Motor neuron (in vitro differentiated cells): ENCODE results near the gene KCNH1. TPM values are rescaled to one million over a fixed set of nuclear protein-coding genes. Genes with fewer than 3 reads are reported as not detected.

Experiments
- ATAC-seq, 8 experiments: fragments of 200-7000 bp; cut with Tn5 transposase; replicated peaks in 6 of 8; 2 replicates each; pipeline ENCODE4 v1.8.0; 2021; ENCODE audit warnings: mild to moderate bottlenecking in 8 of 8, moderate library complexity in 8 of 8
- H3K27ac ChIP-seq, 2 donors: fragments of 250-450 bp; sonication (Bioruptor Pico); 2 replicates each; pipeline ENCODE4 v1.9.0; 2021; ENCODE audit warnings: antibody characterized with exemption in 2 of 2, mild to moderate bottlenecking in 2 of 2, moderate library complexity in 1 of 2
- H3K4me1 ChIP-seq, 2 donors: fragments of 250-450 bp; sonication (Bioruptor Pico); replicated peaks in 1 of 2; 2 replicates each; pipeline ENCODE4 v1.6.1; 2021; ENCODE audit warnings: antibody characterized with exemption in 2 of 2, mild to moderate bottlenecking in 2 of 2, moderate library complexity in 1 of 2
- H3K4me3 ChIP-seq, 5 donors: fragments of 250-450 bp; sonication (Bioruptor Pico); 2 replicates each; pipeline ENCODE4 v1.9.0; 2021; ENCODE audit warnings: antibody characterized with exemption in 5 of 5, mild to moderate bottlenecking in 5 of 5, moderate library complexity in 4 of 5
- WGBS, 10 experiments: fragments of 450-650 bp; shearing (Covaris generic); methylation state at CpG; one replicate each; pipeline ENCODE4 v1.0.0; 2022; 5-methylcytosine and 5-hydroxymethylcytosine counted together
- in situ Hi-C, 9 experiments: fragments of 400-800 bp; cut with MboI; loops; one replicate each; pipeline ENCODE4 v1.15.0; 2021; ENCODE audit warnings: low sequenced_read_pairs in 9 of 9, low pct_unique_long_range_greater_than_20kb in 2 of 9; ENCODE audit not compliant: unreplicated experiment in 9 of 9
- total RNA-seq, 8 experiments: library from RNA; unstranded; fragments of 300-600 nt; gene quantifications; 2 replicates each; pipeline versions ENCODE4 v1.2.3 to v1.2.4, GENCODE V29; 2022

Gene KCNH1
- total RNA-seq, 8 experiments from 2014 or later = 1.2 to 22.5 (median 6.2) TPM

DNA sequence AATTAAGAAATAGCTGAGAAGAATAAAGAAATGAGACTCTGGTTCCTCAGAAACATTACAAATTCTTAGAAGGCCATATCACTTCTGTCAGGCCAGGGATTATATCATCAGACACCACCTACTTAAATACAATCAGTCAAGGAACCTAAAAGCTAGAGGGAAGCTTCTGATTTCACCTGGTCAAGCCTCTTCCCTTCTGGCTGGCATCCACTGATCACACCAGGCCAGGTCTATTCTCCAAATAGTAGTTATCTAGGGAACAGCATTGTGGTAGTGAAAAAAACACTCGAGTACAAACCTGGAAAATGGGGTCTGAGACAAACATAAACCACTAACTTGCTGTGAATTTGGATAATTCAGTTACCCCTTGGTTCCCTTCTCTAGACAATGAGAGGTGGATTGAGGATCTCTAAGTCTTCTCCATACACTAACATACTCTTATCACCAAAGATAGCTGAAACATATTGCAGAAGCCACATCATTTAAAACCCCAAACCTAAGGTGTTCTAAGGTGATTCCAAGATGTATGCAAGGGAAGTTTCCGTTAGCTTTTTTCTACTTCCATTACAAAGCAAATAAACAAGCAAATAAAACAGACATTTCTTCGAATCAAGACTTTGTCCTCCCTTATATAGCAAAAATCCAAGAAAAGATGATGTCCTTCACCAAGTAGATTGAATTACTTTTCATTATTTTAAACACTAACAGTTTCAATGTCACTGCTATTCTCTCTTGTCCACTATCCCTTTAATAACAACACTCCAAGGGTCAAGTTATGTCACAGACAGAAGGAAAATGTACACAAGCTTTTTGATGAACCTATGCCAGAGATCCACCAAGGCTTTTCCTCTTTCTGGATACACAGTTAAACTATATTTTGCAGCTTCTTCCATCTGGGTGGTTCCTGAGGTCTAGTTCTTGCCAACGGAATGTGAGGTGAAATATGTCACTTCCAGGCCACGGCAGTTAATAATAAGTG, 212.9 kb downstream of the KCNH1 start:
- peaks cover 0 to 3% of the 10 kb centered on the region in 2 donors for H3K4me1 ChIP-seq
- 0 to 89% (median 72%) methylated on average over 1 to 5 of the region's 5 CpGs for WGBS, 10 experiments
- no peak for ATAC-seq
- in situ Hi-C loops = loop anchor here in 1 of 9 experiments (25.0 kb wide), 1 partner anchor 334 kb away; no protein-coding TSS in a partner anchor
- no peak overlapping the region for H3K27ac ChIP-seq
- no peak overlapping the region for H3K4me3 ChIP-seq

DNA sequence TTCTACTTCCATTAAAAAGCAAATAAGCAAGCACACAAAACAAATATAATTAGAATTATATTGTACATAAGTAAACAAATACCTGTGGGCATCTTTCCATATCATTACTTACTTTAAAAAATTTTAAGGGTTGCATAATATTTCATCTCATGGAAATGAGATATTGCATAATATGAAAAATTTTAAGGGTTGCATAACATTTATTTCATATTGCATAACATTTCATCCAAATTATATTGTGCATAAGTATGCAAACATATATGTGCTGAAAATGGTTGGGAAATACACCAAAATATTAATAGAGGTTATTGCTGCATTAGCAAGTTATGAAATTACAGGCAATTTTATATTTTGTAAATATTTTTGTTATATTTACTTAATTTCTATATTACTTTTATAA, 213.7 kb downstream of the KCNH1 start:
- Histone ChIP-seq H3K4me1 (peaks cover 3% of the 10 kb centered on the region in 2 donors), H3K4me3 (no peak overlapping the region), H3K27ac (no peak overlapping the region)
- ATAC-seq = no peak
- in situ Hi-C loops = loop anchor here in 1 of 9 experiments (25.0 kb wide), 1 partner anchor 333 kb away; no protein-coding TSS in a partner anchor

DNA sequence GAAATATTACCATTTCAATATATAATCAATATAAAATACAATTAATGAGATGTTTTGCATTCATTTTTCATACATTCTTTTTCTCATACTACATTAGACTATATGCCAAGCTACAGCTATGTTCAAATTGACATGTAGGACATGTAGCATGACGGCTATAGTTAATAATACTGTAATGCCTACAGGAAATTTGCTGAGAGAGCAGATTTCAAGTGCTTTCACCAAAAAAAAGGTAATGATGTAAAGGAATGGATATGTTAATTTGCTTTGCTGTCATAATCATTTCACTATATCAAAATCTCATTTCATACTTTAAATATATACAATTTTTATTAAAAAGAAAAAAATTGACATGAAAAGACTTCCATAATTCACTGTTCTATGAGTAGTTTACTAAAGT, 215.1 kb downstream of the KCNH1 start:
- Histone ChIP-seq H3K4me3 (no peak overlapping the region), H3K27ac (no peak overlapping the region), H3K4me1 (peaks cover 3% of the 10 kb centered on the region in 2 donors)
- no peak for ATAC-seq
- WGBS, 10 experiments = 0 to 100% (median 56%) methylated on average over 1 of the region's 1 CpG
- in situ Hi-C loops = loop anchor here in 1 of 9 experiments (25.0 kb wide), 1 partner anchor 332 kb away; no protein-coding TSS in a partner anchor

DNA sequence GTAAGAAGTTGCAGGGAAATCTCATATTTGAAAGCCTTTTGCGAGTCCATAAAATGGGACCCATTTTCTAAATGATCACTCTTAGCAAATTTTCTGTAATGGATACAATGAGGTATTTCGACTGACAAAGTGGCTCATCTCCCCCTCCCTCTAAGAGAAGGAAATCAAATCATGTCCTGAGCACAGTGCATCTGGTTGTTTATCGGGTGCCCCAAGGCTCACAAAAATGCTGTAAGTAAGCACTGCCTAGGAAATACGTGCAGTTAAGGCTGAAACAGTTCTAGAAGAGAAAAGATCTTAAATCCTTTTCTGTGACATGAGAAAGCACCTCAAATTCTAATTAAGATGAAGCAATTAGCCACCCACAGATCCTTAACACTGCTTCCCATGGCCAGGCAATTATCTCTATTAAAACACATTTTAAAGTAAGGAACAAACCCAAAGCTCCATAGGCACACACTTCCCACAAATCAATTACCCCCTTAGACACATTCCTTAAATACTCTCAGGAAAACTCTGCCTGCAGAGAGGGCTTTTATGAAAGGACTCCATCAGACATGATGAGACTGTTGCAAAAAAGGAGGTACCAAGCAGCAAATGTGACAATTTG, 216.3 kb downstream of the KCNH1 start:
- no peak for ATAC-seq
- peaks cover 3% of the 10 kb centered on the region in 2 donors for H3K4me1 ChIP-seq
- in situ Hi-C loops = loop anchor here in 1 of 9 experiments (25.0 kb wide), 1 partner anchor 330 kb away; no protein-coding TSS in a partner anchor
- no peak overlapping the region for H3K4me3 ChIP-seq
- WGBS, 10 experiments = 5 to 84% (median 66%) methylated on average over 1 to 4 of the region's 4 CpGs; no CpG with 5 or more reads in 1 of the 10 experiments
- H3K27ac ChIP-seq = no peak overlapping the region

DNA sequence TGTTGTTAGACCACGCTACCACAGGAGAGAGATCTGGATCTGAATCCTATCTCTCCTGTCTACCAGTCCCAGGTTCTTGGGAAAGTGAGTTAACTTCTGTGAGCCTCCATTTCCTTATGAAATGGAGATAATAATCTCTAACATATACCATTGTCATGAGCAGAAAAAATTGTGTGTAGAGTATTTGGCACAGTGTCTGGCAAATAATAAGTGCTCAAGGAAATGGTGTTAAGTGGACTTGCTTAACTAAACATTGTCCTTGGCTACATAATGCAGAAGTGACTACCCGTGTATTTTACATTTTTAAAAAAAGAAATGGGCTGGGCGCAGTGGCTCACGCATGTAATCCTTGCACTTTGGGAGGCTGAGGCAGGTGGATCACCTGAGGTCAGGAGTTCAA, 217.4 kb downstream of the KCNH1 start:
- WGBS, 10 experiments = 20 to 93% (median 80%) methylated on average over 1 to 4 of the region's 4 CpGs; no CpG with 5 or more reads in 3 of the 10 experiments
- in situ Hi-C loops = loop anchor here in 1 of 9 experiments (25.0 kb wide), 1 partner anchor 329 kb away; no protein-coding TSS in a partner anchor
- Histone ChIP-seq H3K4me1 (peaks cover 3% of the 10 kb centered on the region in 2 donors), H3K4me3 (no peak overlapping the region), H3K27ac (no peak overlapping the region)
- no peak for ATAC-seq

DNA sequence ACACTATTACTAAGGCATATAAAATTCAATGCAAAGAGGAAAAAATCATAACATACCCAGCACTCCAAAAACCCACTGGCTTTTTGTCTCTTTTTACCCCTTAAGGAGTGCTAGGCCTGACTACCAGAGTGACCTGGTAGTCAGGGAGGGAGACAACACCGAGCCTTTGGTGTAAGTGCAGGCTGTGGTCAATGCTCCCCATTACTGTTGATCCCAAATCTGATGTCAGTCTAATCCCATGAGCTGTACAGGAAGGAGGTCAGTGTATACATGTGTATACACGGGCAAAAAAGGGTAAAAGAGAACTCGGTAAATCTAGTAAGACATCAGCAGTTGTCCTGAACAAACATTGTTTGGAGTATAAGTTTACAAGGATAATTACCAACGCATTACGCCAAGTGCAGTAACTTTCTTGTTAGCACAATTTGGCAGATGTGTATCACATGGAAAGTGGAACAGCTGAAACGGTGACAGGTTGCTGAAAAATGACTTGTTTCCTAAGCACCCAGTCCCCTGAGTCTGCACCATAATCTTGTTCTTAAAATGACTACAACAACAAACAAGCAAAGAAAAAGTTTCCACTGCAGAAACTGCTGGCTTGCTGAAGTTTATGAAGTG, 217.9 kb downstream of the KCNH1 start:
- no peak for ATAC-seq
- no peak overlapping the region for H3K27ac ChIP-seq
- 25 to 97% (median 86%) methylated on average over 1 to 6 of the region's 6 CpGs; no CpG with 5 or more reads in 1 of the 10 experiments for WGBS, 10 experiments
- no peak overlapping the region for H3K4me3 ChIP-seq
- H3K4me1 ChIP-seq = peaks cover 3% of the 10 kb centered on the region in 2 donors
- in situ Hi-C loops = loop anchor here in 1 of 9 experiments (25.0 kb wide), 1 partner anchor 329 kb away; no protein-coding TSS in a partner anchor

DNA sequence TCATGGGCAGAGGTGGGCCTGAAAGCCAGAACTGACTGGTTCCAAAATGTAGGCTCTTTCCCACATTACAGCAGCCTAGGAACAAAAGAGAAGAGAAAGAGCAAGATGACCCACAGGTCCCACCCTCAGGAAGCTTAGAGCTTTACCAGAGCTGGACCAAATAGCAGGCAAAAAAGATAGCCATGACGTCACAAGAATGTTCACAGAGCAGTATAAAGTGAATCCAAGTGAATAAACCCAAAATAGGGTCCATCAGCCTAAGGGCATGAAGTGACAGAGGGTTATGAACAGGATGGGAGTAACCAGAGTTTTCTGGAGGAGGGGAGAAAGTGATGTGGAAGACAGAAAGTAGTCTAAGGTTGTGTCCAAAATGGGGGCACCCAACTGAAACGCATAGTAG, 221.2 kb downstream of the KCNH1 start:
- H3K27ac ChIP-seq = no peak overlapping the region
- 13 to 100% (median 85%) methylated on average over 1 to 2 of the region's 2 CpGs for WGBS, 10 experiments
- H3K4me1 ChIP-seq = peaks cover 16 to 17% of the 10 kb centered on the region in 2 donors
- no peak for ATAC-seq
- in situ Hi-C loops = loop anchor here in 1 of 9 experiments (25.0 kb wide), 1 partner anchor 325 kb away; no protein-coding TSS in a partner anchor
- no peak overlapping the region for H3K4me3 ChIP-seq

DNA sequence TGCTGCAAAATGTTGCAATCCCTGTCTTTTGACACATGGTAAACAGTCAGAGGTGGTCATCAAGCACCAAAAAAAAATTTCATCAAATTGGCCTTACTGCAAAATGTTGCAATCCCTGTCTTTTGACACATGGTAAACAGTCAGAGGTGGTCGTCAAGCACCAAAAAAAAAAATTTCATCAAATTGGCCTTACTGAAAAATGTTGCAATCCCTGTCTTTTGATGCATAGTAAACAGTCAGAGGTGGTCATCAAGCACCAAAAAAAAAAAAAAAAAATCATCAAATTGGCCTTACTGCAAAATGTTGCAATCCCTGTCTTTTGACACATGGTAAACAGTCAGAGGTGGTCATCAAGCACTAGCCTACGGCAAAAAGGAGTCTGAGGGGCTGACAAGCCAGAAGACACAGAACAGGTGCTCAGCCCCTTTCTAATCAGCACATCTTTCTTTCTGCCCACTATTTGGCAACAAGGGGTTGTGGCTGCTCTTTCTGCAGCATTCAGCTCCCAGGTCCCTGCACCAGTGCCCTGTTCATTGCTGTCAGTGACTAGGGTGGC, 223.8 kb downstream of the KCNH1 start:
- Histone ChIP-seq H3K4me3 (no peak overlapping the region), H3K4me1 (peaks cover 27 to 28% of the 10 kb centered on the region in 2 donors), H3K27ac (no peak overlapping the region)
- 0 to 81% (median 63%) methylated on average over 1 to 2 of the region's 2 CpGs; no CpG with 5 or more reads in 3 of the 10 experiments for WGBS, 10 experiments
- in situ Hi-C loops = loop anchor here in 1 of 9 experiments (25.0 kb wide), 1 partner anchor 323 kb away; no protein-coding TSS in a partner anchor
- no peak for ATAC-seq

DNA sequence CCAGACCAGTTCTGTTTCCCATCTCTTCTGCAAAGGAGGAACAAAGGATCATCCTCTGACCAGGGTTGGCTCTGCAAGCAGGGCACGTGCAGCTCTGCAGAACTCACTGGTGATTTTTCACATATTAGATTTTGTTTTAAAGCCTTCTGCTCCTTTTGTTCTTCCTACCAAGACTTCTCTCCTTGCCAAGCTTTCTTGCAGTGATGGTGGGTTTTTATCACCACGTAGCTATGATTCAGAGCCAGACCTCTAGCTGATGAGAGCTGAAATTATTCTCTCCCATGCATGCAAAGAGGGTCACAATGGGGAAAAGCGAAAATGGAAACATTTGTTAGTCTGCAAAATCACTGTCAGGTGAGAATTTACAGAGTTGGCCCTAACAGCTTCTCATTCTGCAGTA, 225.2 kb downstream of the KCNH1 start:
- 31 to 93% (median 68%) methylated on average over 1 to 3 of the region's 3 CpGs; no CpG with 5 or more reads in 3 of the 10 experiments for WGBS, 10 experiments
- peaks cover 27 to 28% of the 10 kb centered on the region in 2 donors for H3K4me1 ChIP-seq
- H3K27ac ChIP-seq = no peak overlapping the region
- ATAC-seq = peak in 1 of 8 experiments; percentile 38
- in situ Hi-C loops = loop anchor here in 1 of 9 experiments (25.0 kb wide), 1 partner anchor 321 kb away; no protein-coding TSS in a partner anchor
- no peak overlapping the region for H3K4me3 ChIP-seq

DNA sequence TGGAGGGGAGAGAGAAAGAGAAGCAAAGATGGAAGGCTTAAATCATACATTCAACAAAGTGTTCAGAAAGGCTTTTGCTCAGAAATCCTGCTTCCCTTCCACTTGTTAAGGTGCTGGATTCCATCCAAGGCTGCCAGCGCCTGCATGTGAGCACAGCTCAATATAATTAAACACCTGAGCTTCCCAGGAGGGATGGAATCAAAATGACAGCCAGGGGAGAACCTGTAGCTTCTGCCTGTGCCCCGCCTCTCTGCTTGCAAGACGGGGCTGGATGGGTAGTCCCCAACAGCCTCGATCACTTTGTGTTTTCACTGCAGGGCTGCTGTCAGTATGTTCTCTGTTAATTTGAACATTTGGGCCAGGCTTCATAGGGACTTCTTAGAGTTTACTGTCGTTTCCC, 225.7 kb downstream of the KCNH1 start:
- Histone ChIP-seq H3K4me1 (peaks cover 27 to 28% of the 10 kb centered on the region in 2 donors), H3K4me3 (no peak overlapping the region), H3K27ac (no peak overlapping the region)
- in situ Hi-C loops = loop anchor here in 1 of 9 experiments (25.0 kb wide), 1 partner anchor 321 kb away; no protein-coding TSS in a partner anchor
- WGBS, 10 experiments = 3 to 100% (median 74%) methylated on average over 1 to 5 of the region's 5 CpGs; no CpG with 5 or more reads in 3 of the 10 experiments
- no peak for ATAC-seq

DNA sequence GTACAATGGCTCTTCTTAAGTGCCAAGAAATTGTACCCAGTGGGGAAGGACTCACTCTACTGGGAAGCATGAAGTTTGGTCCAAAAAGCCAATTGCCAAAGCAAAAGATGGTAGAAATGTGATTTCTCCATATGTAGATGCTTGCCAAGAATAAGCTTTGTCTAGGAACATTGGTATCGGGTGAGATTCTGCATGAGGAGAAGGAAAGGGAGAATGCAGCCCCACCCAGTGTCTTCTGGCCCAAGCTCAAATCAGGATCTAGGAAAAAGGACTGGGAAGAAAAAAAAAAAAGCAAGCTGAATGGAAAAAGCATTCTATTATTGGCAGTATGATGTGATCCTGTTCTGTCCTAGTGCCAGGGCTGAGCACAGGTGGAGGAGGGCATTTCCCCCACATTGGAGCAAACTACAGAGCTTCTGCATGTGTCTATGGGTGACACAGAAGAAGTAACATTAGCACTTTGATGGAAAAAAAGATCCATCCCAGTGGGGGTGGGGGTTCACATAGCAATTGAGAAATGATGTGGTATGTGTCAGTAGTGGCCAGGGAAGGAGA, 226.6 kb downstream of the KCNH1 start:
- in situ Hi-C loops = loop anchor here in 1 of 9 experiments (25.0 kb wide), 1 partner anchor 320 kb away; no protein-coding TSS in a partner anchor
- WGBS, 10 experiments = 13 to 100% (median 95%) methylated on average over 1 of the region's 1 CpG; no CpG with 5 or more reads in 4 of the 10 experiments
- Histone ChIP-seq H3K27ac (no peak overlapping the region), H3K4me3 (no peak overlapping the region), H3K4me1 (peaks cover 27 to 28% of the 10 kb centered on the region in 2 donors)
- peak in 3 of 8 experiments; percentile 69 to 75 (median 73) for ATAC-seq
